Fibroblast of skin of abdomen (primary cell): ENCODE data around the gene SPRR1B. TPM values are rescaled to one million over a fixed set of nuclear protein-coding genes. Genes with fewer than 3 reads are reported as not detected.
"Not testable (repeated sequence)": the region's sequence is repeated elsewhere in the genome, so short reads cannot be mapped to it uniquely, and the experiment has no call there.

Source experiments
- DNase-seq: peaks from one replicate; pipeline ENCODE4 v3.0.0-alpha.2; 2013
- polyA plus RNA-seq, 2 experiments: library from polyadenylated mRNA; unstranded; fragments of 120-200 nt; gene quantifications; one replicate each; pipeline ENCODE4 v1.2.1, GENCODE V29; 2013; ENCODE audit not compliant: insufficient read length in 2 of 2

SPRR1B gene
- not detected for polyA plus RNA-seq (2013, experiment 1 of 2; ENCODE audit: insufficient read length)
- polyA plus RNA-seq (2013, experiment 2 of 2; ENCODE audit: insufficient read length): not detected

- no peak for DNase-seq
Observed at GRCh38 chr1:153030895-153031294, at the start of gene SPRR1B. TSS of gene SPRR1B (plus strand) at chr1:153031203. CDS start at chr1:153032346, 1,143 bp downstream.

GRCh38 chr1:152982076-152982475 is 48.9 kb upstream of the SPRR1B start:
- DNase-seq: no peak

DNA sequence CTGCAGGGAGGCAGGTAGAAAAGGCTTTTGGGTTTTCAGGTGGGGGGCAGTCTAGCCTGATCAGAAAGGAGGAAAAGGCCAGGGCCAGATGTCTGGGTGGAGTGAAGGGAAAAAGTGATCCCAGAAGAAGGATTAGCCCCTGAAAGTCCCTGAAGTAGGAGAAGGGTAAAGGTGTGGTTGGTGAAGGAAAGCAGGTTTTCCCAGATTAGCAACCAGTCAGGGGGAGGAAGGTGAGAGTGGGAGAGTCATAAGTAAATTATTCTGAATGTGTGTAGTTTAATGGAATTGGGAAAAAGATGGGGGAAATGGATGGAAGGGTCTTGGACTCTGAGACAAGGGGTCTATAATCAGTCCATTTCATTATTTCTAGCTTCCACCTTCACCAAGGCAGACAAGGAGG is 47.8 kb upstream of the SPRR1B start:
- DNase-seq: no peak

- no peak for DNase-seq
Observed at GRCh38 chr1:152983743-152984142, 47.3 kb upstream of the SPRR1B start, which contains the start of gene SPRR1A. TSS of gene SPRR1A (plus strand) at chr1:152984081. CDS start at chr1:152985231, 1,150 bp downstream.

DNA sequence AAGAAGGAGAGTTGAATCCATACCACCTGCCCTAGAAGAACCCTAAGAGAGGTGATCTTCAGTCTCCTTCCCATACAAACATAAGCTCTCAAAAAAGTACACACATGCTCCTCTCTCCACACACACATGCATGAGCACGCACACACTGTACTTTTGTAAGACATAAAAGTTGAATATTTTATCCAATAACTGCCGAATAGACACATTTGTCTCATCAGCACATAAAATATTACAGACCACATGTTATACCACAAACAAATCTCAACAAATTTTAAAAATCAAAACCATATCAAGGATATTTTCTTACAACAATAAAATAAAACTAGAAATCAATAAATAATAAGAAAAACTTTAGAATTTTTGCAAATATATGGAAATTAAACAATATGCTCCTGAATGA is 44.4 kb upstream of the SPRR1B start:
- no peak for DNase-seq

- DNase-seq: no peak
Observed at GRCh38 chr1:152993186-152993585, 37.8 kb upstream of the SPRR1B start.

DNA sequence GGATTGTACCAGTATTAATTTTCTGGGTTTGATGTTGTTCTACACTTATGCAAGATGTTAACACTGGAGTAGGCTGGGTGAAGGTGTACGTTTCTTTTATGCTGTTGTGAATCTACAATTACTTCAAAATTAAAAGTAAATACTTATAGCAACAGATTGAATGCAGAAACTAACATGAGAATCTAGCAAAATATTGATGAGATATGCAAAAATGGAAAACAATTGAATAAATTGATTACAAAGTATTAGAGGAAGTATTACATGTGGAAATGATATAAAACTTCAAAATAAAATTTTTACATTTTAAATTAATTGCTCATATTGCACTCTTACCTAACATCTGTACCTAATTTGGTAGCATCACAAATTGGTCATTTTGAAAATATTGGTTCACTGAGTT is 35.2 kb upstream of the SPRR1B start:
- DNase-seq: no peak

GRCh38 chr1:152996633-152997400 is 34.2 kb upstream of the SPRR1B start:
- no peak for DNase-seq

GRCh38 chr1:152997901-152998300 is 33.1 kb upstream of the SPRR1B start:
- DNase-seq: no peak

DNA sequence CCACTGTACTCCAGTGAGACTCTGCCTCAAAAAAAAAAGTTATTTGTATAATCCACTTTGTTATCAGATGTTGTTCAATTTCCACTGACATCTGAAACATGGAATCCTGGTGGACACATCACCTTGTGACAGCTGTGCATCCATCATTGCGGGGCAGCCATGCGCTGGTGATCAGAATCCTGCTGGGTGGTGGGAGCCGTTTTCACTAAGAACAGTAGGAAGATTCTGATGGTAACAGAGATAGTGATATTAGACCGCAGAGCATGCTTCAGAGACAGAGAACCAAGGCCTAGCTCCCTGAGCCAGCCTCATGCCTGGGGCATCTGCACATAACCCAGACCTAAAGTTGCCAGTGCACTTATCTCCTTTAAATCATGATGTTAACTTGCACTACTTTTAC is 32.5 kb upstream of the SPRR1B start:
- no peak for DNase-seq

GRCh38 chr1:152999818-153000217 is 31.2 kb upstream of the SPRR1B start:
- DNase-seq: no peak

DNA sequence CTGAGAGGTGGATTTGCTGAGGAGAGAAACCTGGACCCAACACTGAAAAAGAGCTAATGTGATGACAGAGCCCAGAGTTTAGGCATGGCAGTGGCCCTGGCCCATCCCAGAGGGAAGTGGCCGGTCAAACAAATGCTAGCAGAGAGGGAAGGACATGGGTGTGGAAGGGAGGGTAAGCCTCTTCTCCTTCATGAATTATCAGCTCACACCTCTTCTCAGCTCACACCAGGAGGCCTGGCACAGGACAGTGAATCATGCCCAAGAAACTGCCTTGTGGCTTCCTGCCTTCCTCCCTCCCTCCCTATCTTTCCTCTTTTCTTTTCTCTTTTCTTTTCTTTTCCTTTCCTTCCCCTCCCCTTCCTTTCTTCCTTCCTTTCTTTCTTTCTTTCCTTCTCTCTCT is 30.7 kb upstream of the SPRR1B start:
- DNase-seq: no peak

DNA sequence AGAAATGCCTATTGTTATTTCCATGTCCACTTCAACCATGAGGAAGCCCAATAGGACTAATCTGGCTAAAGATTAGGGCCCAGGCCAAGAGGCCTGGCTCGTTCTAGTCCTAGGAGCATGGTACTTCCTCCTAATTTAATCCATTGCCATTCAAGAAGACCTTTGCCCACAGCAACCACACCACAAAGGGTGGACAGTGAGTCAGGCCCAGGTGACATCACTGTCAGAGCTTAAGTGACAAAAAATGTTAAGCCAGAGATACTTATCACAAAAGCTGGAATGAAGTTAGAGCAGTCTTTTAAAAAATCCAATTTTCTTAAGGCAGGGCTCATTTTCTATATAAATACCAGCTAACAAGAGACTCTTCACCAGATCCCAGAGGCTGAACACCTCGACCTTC is 29.6 kb upstream of the SPRR1B start, which contains the start of gene SPRR3:
SPRR3 (plus strand) TSS at position 368 of the 400 bp plus-strand sequence. CDS start 1,272 bp downstream, outside the sequence.
- no peak for DNase-seq

- not testable (repeated sequence) for DNase-seq
Observed at GRCh38 chr1:153011235-153011758, 19.7 kb upstream of the SPRR1B start.

GRCh38 chr1:153021829-153022228 is 9.2 kb upstream of the SPRR1B start:
- not testable (repeated sequence) for DNase-seq

DNA sequence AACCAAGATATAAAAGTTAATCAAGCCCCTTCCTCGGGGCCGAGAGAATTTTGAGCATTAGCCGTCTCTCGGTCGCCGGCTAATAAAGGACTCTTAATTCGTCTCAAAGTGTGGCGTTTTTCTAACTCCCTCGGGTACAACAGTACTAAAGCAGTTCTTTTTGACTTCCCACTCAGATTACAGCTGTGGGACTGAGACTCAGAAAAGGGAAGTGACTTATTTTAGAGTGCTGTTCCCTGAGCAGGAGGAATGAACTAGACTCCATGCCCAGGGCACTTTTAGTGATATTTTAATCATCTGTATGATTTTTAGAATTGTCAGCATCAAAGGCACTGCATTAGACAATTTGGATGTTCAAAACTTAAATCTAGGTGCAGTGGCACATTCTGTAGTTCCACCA is 8.7 kb upstream of the SPRR1B start:
- DNase-seq: not testable (repeated sequence)

- DNase-seq: no peak
Observed at GRCh38 chr1:153023109-153023508, 7.9 kb upstream of the SPRR1B start.

DNA sequence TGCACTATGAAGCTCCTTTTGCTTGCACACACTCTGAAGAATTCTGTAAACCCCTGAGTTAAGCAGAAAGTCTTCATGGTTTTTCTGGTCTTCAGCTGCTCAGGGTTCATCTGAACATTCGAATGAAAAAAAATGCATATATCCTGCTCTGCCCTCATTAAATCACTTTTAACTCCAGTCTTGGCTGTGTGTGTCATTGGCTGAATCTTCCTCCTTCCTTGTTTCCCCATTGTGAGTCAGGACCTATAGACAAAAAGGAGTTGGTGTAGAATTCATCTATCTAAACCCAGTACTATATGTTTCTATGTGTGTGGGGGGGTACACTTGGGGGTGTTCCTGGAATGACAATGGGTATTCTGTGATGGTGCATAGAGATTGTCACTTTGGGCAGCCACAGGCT is 6.6 kb upstream of the SPRR1B start:
- DNase-seq: no peak

GRCh38 chr1:153025797-153026196 is 5.2 kb upstream of the SPRR1B start:
- DNase-seq: no peak

DNA sequence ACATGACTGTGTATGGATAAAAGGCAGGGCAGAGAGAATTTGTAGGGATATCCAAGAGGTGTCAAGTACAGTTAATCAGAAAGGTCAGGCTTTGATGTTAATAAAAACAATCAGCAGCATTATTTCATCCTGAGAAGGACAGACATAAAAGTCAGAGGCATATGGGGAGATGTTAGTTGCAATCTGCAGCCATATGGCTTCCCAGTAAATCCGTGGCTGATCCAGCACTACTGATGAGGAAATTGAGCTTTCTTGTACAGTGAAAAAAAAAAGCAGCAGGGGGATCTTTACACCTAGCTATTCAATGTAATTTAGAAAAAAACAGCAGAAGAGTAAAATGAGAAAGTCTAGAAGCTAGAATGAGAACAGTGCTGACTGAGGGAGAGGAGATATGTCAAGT is 2.2 kb upstream of the SPRR1B start:
- DNase-seq: no peak

DNA sequence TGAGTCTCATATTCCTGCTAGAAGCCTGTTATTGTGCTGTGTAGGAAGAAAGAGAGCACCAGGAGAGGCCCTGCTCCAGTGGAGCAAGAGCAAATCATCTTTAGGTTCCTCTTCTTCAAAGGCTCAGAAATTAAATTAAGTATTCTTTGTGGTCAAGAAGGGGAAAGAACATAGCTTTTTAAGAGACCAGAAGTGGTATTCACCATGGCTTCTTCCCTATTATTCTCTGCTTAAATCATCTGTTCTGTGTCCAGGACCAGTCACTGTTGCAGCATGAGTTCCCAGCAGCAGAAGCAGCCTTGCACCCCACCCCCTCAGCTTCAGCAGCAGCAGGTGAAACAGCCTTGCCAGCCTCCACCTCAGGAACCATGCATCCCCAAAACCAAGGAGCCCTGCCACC is 1.1 kb downstream of the SPRR1B start:
- no peak for DNase-seq

DNA sequence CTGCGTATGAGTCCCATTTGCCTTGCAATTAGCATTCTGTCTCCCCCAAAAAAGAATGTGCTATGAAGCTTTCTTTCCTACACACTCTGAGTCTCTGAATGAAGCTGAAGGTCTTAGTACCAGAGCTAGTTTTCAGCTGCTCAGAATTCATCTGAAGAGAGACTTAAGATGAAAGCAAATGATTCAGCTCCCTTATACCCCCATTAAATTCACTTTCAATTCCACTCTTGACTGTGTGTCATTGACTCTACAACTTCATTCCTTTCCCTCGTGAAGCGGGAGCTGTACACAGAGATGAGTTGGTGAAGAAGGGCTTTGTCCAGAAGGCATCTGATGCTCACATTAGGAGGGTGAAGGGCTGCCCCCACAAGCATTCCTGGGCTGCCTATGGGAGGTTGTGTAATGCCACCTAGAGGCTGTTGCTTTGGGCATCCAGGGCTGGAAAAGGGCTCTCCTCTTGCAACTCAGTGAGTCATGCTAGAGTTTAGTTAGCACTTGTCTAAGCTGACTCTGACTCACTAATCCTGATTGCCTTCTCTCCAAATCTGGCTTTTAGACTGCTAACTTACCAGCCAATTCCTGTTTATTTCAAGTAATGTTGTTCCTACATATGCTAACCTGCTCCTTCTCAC is 1.8 kb downstream of the SPRR1B start:
- DNase-seq: peak; percentile 37

GRCh38 chr1:153035211-153035610 is 4.2 kb downstream of the SPRR1B start:
- no peak for DNase-seq
